Naive thymus-derived CD4-positive, alpha-beta T cell (primary cell): ENCODE measurements around the gene SENP7. TPM values are rescaled to one million over a fixed set of nuclear protein-coding genes. Genes with fewer than 3 reads are reported as not detected.

Source experiments
- ATAC-seq: fragments of 150-1000 bp; cut with Tn5 transposase; 2 replicates; pipeline ENCODE4 v1.10.0; 2021; ENCODE audit warnings: mild to moderate bottlenecking, moderate library complexity
- CTCF ChIA-PET: fragments of 350-600 bp; sonication (Branson Sonifier 250); formaldehyde crosslinking; loops from one replicate; lab custom pipeline; 2021; ENCODE audit warnings: antibody characterized with exemption; lab: Charles Lee
- POLR2A ChIA-PET: fragments of 350-600 bp; sonication (Branson Sonifier 250); formaldehyde crosslinking; loops from one replicate; lab custom pipeline; 2021; ENCODE audit warnings: antibody characterized with exemption, inconsistent platforms; lab: Charles Lee
- DNase-seq, 9 donors: peaks; one replicate each; pipeline versions ENCODE4 v3.0.0 to v3.0.0-alpha.2; 2020 to 2022; ENCODE audit warnings: mixed read lengths in 1 of 9
- H3K27ac ChIP-seq: one replicate; pipeline ENCODE4 v1.7.0; 2013; ENCODE audit warnings: mild to moderate bottlenecking, low read depth, low read length, moderate library complexity
- H3K27me3 ChIP-seq, 2 donors: one replicate each; pipeline ENCODE4 v1.7.0; 2013; ENCODE audit warnings: low read length in 2 of 2, mild to moderate bottlenecking in 2 of 2, moderate library complexity in 2 of 2; ENCODE audit not compliant: control insufficient read depth in 2 of 2, insufficient read depth in 2 of 2
- H3K36me3 ChIP-seq, 3 experiments: 1 replicate in 2 of 3; 2 replicates in 1 of 3; pipeline ENCODE4 v1.7.0; 2013; ENCODE audit warnings: low read length in 3 of 3, mild to moderate bottlenecking in 3 of 3, moderate library complexity in 1 of 3; ENCODE audit not compliant: insufficient read depth in 3 of 3, control insufficient read depth in 2 of 3
- H3K4me1 ChIP-seq, 2 donors: one replicate each; pipeline ENCODE4 v1.7.0; 2013; ENCODE audit warnings: low read length in 2 of 2, mild to moderate bottlenecking in 2 of 2, moderate library complexity in 1 of 2; ENCODE audit not compliant: control insufficient read depth in 2 of 2, insufficient read depth in 2 of 2
- H3K4me3 ChIP-seq: 2 replicates; pipeline ENCODE4 v1.7.0; 2013; ENCODE audit warnings: mild to moderate bottlenecking, low read length
- H3K9me3 ChIP-seq, 3 experiments: 1 replicate in 2 of 3; 2 replicates in 1 of 3; pipeline ENCODE4 v1.7.0; 2013; ENCODE audit warnings: low read length in 3 of 3; ENCODE audit not compliant: control insufficient read depth in 2 of 3
- H3K27ac Mint-ChIP-seq, 9 donors: one replicate each; pipeline ENCODE4 v1.8.0; 2020 to 2022; ENCODE audit warnings: mixed read lengths in 9 of 9, mild to moderate bottlenecking in 8 of 9, moderate library complexity in 5 of 9, inconsistent platforms in 2 of 9
- H3K27me3 Mint-ChIP-seq, 5 donors: one replicate each; pipeline ENCODE4 v1.8.0; 2021 to 2022; ENCODE audit warnings: mixed read lengths in 5 of 5, mild to moderate bottlenecking in 1 of 5
- H3K36me3 Mint-ChIP-seq, 5 donors: one replicate each; pipeline ENCODE4 v1.8.0; 2020 to 2022; ENCODE audit warnings: mixed read lengths in 5 of 5, mild to moderate bottlenecking in 3 of 5, inconsistent platforms in 1 of 5
- H3K4me1 Mint-ChIP-seq, 7 donors: one replicate each; pipeline ENCODE4 v1.8.0; 2020 to 2022; ENCODE audit warnings: mixed read lengths in 7 of 7, mild to moderate bottlenecking in 3 of 7, inconsistent platforms in 1 of 7
- H3K4me3 Mint-ChIP-seq, 10 donors: one replicate each; pipeline ENCODE4 v1.8.0; 2020 to 2022; ENCODE audit warnings: mild to moderate bottlenecking in 10 of 10, mixed read lengths in 10 of 10, moderate library complexity in 6 of 10, inconsistent platforms in 2 of 10
- H3K9me3 Mint-ChIP-seq, 11 donors: one replicate each; pipeline ENCODE4 v1.8.0; 2020 to 2022; ENCODE audit warnings: mixed read lengths in 11 of 11, mild to moderate bottlenecking in 4 of 11, inconsistent platforms in 1 of 11, moderate library complexity in 1 of 11
- intact Hi-C, 2 donors: fragments of 100-400 bp; cut with micrococcal nuclease; formaldehyde crosslinking; loops; one replicate each; pipeline ENCODE4 v1.15.1; 2023
- polyA plus RNA-seq, 2 donors: library from polyadenylated mRNA; unstranded; fragments of 300-500 nt; fragmentation: Illumina TruSeq; gene quantifications; one replicate each; pipeline ENCODE4 v1.2.3, GENCODE V29; 2021
- total RNA-seq, 6 experiments: library from RNA in 5 of 6; stranded (reverse) in 5 of 6; gene quantifications; 1 replicate in 5 of 6; 2 replicates in 1 of 6; pipeline ENCODE4 v1.2.3 and lab custom pipeline; 2021 to 2026

Gene SENP7
- total and polyA plus RNA-seq, 7 experiments from 2014 or later = 14.0 to 79.0 (median 48.5) TPM

DNA sequence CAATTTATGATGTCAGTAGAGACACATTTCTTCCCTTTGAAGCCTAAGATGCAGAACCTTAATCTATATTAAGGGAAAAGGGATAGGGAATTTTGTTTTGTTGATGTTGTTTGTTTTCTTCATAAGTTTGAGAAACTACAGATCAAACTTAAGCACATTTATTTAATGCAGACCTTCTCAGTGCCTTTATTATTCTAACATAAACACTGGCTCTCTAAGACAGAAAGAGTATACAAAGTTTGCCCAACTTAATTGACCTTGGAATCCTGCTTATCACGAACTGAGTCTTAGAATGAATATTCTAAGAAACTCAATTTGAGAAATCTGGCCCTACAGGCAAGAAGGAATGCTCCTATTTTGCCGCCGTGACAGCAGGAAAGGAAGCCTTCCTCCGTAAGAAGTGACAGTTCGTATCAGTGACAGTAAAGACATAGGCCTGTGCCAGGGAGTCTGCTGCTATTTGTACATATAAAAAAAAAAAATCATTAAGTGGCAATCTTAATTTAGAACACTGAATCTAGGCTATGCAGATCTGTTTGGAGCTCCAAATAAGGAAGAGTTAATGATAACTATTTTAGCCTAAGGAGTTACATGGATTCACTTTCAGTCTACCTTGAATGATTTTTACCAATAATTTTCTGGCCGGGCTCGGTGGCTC, 183.9 kb downstream of the SENP7 start:
- peaks cover 3 to 33% (median 16%) of the 10 kb centered on the region in 3 experiments for H3K36me3 ChIP-seq
- no peaks in the 10 kb centered on the region for H3K27me3 ChIP-seq
- no peaks in the 10 kb centered on the region for H3K4me1 ChIP-seq
- H3K9me3 ChIP-seq = no peaks in the 10 kb centered on the region
- no peak for ATAC-seq
- peak overlapping the region in 1 of 9 donors; percentile 30 for H3K27ac Mint-ChIP-seq
- H3K4me3 ChIP-seq = no peak overlapping the region
- no peak overlapping the region for H3K27ac ChIP-seq
- H3K9me3 Mint-ChIP-seq = no peaks in the 10 kb centered on the region
- POLR2A ChIA-PET = no interaction called here
- no peak overlapping the region for H3K4me3 Mint-ChIP-seq
- CTCF ChIA-PET = interaction anchor here (0.7 kb wide), 1 partner anchor 233 kb away, joined by 3 read pairs; the partner anchor contains the start of gene TRMT10C
- intact Hi-C loops = no loop called here
- H3K27me3 Mint-ChIP-seq = no peaks in the 10 kb centered on the region
- DNase-seq = no peak
- no peaks in the 10 kb centered on the region for H3K4me1 Mint-ChIP-seq
- H3K36me3 Mint-ChIP-seq = peaks cover 10 to 38% (median 31%) of the 10 kb centered on the region in 5 donors

DNA sequence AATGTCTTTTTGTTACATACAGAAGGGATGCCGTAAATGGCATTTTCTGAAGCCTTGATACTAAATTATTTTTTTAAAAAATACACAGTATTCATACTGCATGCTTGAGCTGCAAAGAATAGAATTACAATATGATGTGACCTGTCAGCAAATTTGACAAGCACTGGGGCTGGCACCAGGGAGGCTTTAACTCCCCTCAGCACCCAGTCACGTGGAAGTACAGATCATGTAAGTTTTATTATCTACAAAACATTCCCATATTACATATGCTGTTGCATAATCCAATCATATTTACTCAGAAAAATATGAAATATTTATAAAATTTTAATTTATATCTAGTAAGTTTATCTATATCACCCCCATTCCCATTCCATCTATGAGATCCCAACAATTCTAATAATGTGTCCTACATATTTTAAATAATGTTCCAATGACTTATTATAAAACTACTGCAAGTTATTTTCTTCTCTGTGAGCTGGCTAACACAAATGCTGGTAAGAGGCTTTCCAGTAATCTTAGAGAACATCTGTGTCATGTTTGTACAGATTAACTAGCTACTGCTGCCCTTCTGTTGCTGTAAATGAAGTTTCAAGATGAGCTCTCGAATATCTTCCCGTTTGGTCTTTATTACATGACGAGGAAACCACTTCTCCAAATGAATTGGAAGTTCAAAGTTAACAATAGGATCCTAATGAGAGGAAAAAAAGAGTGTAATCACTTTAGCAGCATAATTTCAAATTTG, 187.4 kb downstream of the SENP7 start:
- ChIA-PET POLR2A (interaction anchor here (0.7 kb wide), 2 partner anchors 12 to 270 kb away, joined by 3 to 6 read pairs; no protein-coding TSS in a partner anchor), CTCF (no interaction called here)
- intact Hi-C loops = no loop called here
- H3K4me3 Mint-ChIP-seq = no peak overlapping the region
- Histone ChIP-seq H3K36me3 (peaks cover 3 to 27% (median 16%) of the 10 kb centered on the region in 3 experiments), H3K4me3 (no peak overlapping the region), H3K4me1 (no peaks in the 10 kb centered on the region), H3K27me3 (no peaks in the 10 kb centered on the region), H3K9me3 (no peaks in the 10 kb centered on the region), H3K27ac (no peak overlapping the region)
- H3K9me3 Mint-ChIP-seq = no peaks in the 10 kb centered on the region
- no peaks in the 10 kb centered on the region for H3K27me3 Mint-ChIP-seq
- H3K36me3 Mint-ChIP-seq = peaks cover 10 to 40% (median 28%) of the 10 kb centered on the region in 5 donors
- DNase-seq = no peak
- H3K4me1 Mint-ChIP-seq = no peaks in the 10 kb centered on the region
- no peak for ATAC-seq
- H3K27ac Mint-ChIP-seq = no peak overlapping the region

DNA sequence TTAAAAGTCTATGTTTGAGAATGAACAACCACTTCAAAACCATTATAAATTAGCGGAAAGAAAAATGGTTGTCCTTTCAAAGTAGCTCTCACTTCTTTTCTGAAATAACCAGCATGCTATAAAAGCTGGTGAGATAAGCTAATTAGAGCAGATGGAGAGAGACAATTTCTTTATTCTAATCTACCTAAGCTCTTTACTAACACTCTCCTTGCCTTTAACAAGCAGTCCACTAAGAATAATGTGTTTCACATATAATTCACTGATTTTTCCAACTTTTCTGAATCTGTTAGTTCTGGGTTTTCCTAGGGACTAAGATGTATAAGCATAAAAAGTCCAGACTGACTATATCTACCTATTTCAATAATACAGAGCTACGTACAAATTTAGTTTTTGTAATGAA, 192.5 kb downstream of the SENP7 start, which contains the start of gene IMPG2:
IMPG2 (minus strand) TSS at position 101 of the 400 bp plus-strand sequence. CDS start 203 bp downstream, outside the sequence.
- no peaks in the 10 kb centered on the region for H3K4me1 Mint-ChIP-seq
- peaks cover 0 to 9% (median 1%) of the 10 kb centered on the region in 5 donors for H3K36me3 Mint-ChIP-seq
- no peaks in the 10 kb centered on the region for H3K4me1 ChIP-seq
- H3K27me3 ChIP-seq = no peaks in the 10 kb centered on the region
- H3K9me3 Mint-ChIP-seq = no peaks in the 10 kb centered on the region
- intact Hi-C loops = no loop called here
- no peak for DNase-seq
- no peaks in the 10 kb centered on the region for H3K36me3 ChIP-seq
- H3K4me3 ChIP-seq = no peak within 1 kb of the TSS
- ChIA-PET POLR2A (no interaction called here), CTCF (no interaction called here)
- no peaks in the 10 kb centered on the region for H3K9me3 ChIP-seq
- no peak for ATAC-seq
- no peaks in the 10 kb centered on the region for H3K27me3 Mint-ChIP-seq
- no peak within 1 kb of the TSS for H3K27ac ChIP-seq
- peak within 1 kb of the TSS in 1 of 9 donors; percentile 56 for H3K27ac Mint-ChIP-seq
- no peak within 1 kb of the TSS for H3K4me3 Mint-ChIP-seq

DNA sequence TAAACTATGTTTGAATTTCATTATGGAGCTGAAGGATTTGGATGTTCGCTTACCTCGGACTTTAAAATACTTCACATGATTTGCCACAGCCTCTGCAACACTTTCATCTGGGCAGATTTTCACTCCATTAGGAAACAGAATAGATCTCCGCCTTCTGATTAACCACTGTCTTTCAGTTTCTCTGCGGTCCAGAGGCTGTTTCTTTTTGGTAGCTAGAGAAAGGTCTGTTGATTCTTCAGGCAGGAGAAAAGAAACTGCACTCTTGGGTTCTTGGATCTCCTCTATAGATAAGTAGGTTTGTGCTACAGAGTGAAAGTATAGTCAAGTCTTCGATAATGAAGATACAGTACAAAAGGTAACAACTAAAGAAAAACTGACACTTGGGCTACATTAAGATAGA, 193.5 kb downstream of the SENP7 start:
- peaks cover 0 to 8% (median 1%) of the 10 kb centered on the region in 5 donors for H3K36me3 Mint-ChIP-seq
- H3K27ac Mint-ChIP-seq = peak overlapping the region in 1 of 9 donors; percentile 56
- POLR2A ChIA-PET = no interaction called here
- no peak for ATAC-seq
- no peaks in the 10 kb centered on the region for H3K27me3 Mint-ChIP-seq
- CTCF ChIA-PET = no interaction called here
- Histone ChIP-seq H3K9me3 (no peaks in the 10 kb centered on the region), H3K36me3 (no peaks in the 10 kb centered on the region), H3K27ac (no peak overlapping the region), H3K4me1 (no peaks in the 10 kb centered on the region), H3K4me3 (no peak overlapping the region), H3K27me3 (no peaks in the 10 kb centered on the region)
- no peaks in the 10 kb centered on the region for H3K4me1 Mint-ChIP-seq
- H3K9me3 Mint-ChIP-seq = no peaks in the 10 kb centered on the region
- no peak for DNase-seq
- H3K4me3 Mint-ChIP-seq = no peak overlapping the region
- intact Hi-C loops = no loop called here

DNA sequence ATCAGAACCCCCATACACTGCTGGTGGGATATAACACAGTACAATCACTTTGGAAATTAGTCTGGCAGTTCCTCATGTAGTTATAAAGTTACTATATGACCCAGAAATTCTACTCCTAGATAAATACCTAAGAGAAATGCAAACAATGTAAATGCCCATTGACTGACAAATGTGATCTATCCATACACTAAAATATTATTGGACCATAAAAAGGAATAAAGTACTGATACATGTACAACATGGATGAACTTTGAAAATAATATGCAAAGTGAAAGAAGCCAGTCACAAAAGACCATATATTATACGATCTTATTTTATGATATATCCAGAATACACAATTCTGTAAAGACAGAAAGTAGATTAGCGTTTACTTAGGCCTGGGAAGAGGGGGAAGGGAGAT, 200.5 kb downstream of the SENP7 start:
- DNase-seq (no peak), ATAC-seq (no peak)
- ChIA-PET CTCF (no interaction called here), POLR2A (no interaction called here)
- Histone ChIP-seq H3K36me3 (peaks cover 0 to 3% (median 0%) of the 10 kb centered on the region in 3 experiments), H3K4me3 (no peak overlapping the region), H3K9me3 (peaks cover 0 to 18% (median 6%) of the 10 kb centered on the region in 3 experiments), H3K27me3 (no peaks in the 10 kb centered on the region), H3K27ac (no peak overlapping the region), H3K4me1 (no peaks in the 10 kb centered on the region)
- intact Hi-C loops = no loop called here
- Mint-ChIP-seq H3K36me3 (peaks cover 8 to 38% (median 26%) of the 10 kb centered on the region in 5 donors), H3K4me1 (no peaks in the 10 kb centered on the region), H3K9me3 (peaks cover 3 to 32% (median 20%) of the 10 kb centered on the region in 11 donors), H3K4me3 (no peak overlapping the region), H3K27me3 (no peaks in the 10 kb centered on the region), H3K27ac (no peak overlapping the region)

DNA sequence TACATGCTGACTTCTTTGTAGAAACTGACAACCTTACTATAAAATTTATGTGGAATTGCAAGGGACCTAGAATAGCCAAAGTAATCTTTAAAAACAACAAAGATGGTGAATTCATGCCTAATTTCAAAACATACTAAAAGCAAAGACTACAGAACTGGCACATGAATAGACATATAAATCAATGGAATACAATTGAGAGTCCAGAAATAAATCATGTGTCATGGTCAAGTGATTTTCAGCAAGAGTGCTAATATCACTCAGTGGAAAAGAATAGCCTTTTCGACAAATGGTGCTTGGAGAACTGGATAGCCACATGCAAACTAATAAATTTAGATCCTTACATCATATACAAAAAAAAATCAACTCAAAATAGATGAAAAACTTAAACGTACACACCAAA, 201.3 kb downstream of the SENP7 start:
- Histone ChIP-seq H3K4me3 (no peak overlapping the region), H3K9me3 (peaks cover 0 to 21% (median 6%) of the 10 kb centered on the region in 3 experiments), H3K4me1 (no peaks in the 10 kb centered on the region), H3K36me3 (peaks cover 0 to 3% (median 0%) of the 10 kb centered on the region in 3 experiments), H3K27ac (no peak overlapping the region), H3K27me3 (no peaks in the 10 kb centered on the region)
- H3K27me3 Mint-ChIP-seq = no peaks in the 10 kb centered on the region
- H3K9me3 Mint-ChIP-seq = peaks cover 3 to 40% (median 23%) of the 10 kb centered on the region in 11 donors
- ATAC-seq = no peak
- CTCF ChIA-PET = no interaction called here
- POLR2A ChIA-PET = no interaction called here
- H3K4me1 Mint-ChIP-seq = no peaks in the 10 kb centered on the region
- no peak overlapping the region for H3K27ac Mint-ChIP-seq
- H3K36me3 Mint-ChIP-seq = peaks cover 10 to 45% (median 33%) of the 10 kb centered on the region in 5 donors
- H3K4me3 Mint-ChIP-seq = no peak overlapping the region
- no peak for DNase-seq
- intact Hi-C loops = no loop called here
